Parathyroid adenoma (tissue), 2 donors: ENCODE measurements around the gene YIPF2.

Experiments used
- H2AFZ ChIP-seq: fragments of 300-600 bp; sonication (generic); one replicate; pipeline ENCODE4 v1.7.0; 2017; ENCODE audit warnings: antibody characterized with exemption, mild to moderate bottlenecking
- H3K27ac ChIP-seq: fragments of 300-600 bp; sonication (generic); one replicate; pipeline ENCODE4 v1.7.0; 2017
- H3K27me3 ChIP-seq: fragments of 300-600 bp; sonication (generic); one replicate; pipeline ENCODE4 v1.7.0; 2017; ENCODE audit warnings: low read length; ENCODE audit not compliant: control insufficient read depth, insufficient read depth
- H3K36me3 ChIP-seq: fragments of 300-600 bp; sonication (generic); one replicate; pipeline ENCODE4 v1.7.0; 2017; ENCODE audit warnings: low read length; ENCODE audit not compliant: control insufficient read depth, insufficient read depth
- H3K4me1 ChIP-seq: fragments of 300-600 bp; sonication (generic); one replicate; pipeline ENCODE4 v1.7.0; 2017; ENCODE audit warnings: control low read depth
- H3K4me2 ChIP-seq: fragments of 300-600 bp; sonication (generic); one replicate; pipeline ENCODE4 v1.7.0; 2017; ENCODE audit warnings: low read length
- H3K4me3 ChIP-seq: fragments of 300-600 bp; sonication (generic); one replicate; pipeline ENCODE4 v1.7.0; 2017; ENCODE audit warnings: low read depth, low read length
- H3K79me2 ChIP-seq: fragments of 300-600 bp; sonication (generic); one replicate; pipeline ENCODE4 v1.7.0; 2017; ENCODE audit warnings: control low read depth
- H3K9ac ChIP-seq: fragments of 300-600 bp; sonication (generic); one replicate; pipeline ENCODE4 v1.7.0; 2017; ENCODE audit warnings: mild to moderate bottlenecking
- H3K9me3 ChIP-seq: fragments of 300-600 bp; sonication (generic); one replicate; pipeline ENCODE4 v1.7.0; 2017; ENCODE audit warnings: low read length; ENCODE audit not compliant: control insufficient read depth
- CTCF ChIP-seq: fragments of 300-600 bp; sonication (generic); IDR thresholded peaks from one replicate; pipeline ENCODE4 v1.7.0; 2017; ENCODE audit warnings: antibody characterized with exemption, mild to moderate bottlenecking
- donor health status: primary hyperparathyroidism.

YIPF2 gene

GRCh38 chr19:10935371-10936059, 7.1 kb upstream of the YIPF2 start:
- Histone ChIP-seq H2AFZ (no peak overlapping the region), H3K79me2 (peaks cover 46% of the 10 kb centered on the region), H3K27ac (no peak overlapping the region), H3K9me3 (no peaks in the 10 kb centered on the region), H3K36me3 (no peaks in the 10 kb centered on the region), H3K4me3 (no peak overlapping the region), H3K9ac (no peak overlapping the region), H3K4me2 (no peak overlapping the region), H3K4me1 (no peaks in the 10 kb centered on the region), H3K27me3 (no peaks in the 10 kb centered on the region)
- no peak for TF ChIP-seq CTCF

- Histone ChIP-seq H3K4me1 (peaks cover 4% of the 10 kb centered on the region), H3K36me3 (no peaks in the 10 kb centered on the region), H3K27me3 (no peaks in the 10 kb centered on the region), H3K4me3 (peak overlapping the region; percentile 88), H3K79me2 (peaks cover 32% of the 10 kb centered on the region), H3K4me2 (peak overlapping the region; percentile 64), H3K9me3 (no peaks in the 10 kb centered on the region), H2AFZ (peak overlapping the region; percentile 14), H3K27ac (peak overlapping the region; percentile 52), H3K9ac (peak overlapping the region; percentile 91)
- no peak for TF ChIP-seq CTCF
These were observed 959 bp upstream of the YIPF2 start for GRCh38 chr19:10929402-10929794.

GRCh38 chr19:10927730-10928562, 493 bp downstream of the YIPF2 start:
- H3K79me2 ChIP-seq: peaks cover 23% of the 10 kb centered on the region
- peaks cover 4% of the 10 kb centered on the region for H3K4me1 ChIP-seq
- peak overlapping the region; percentile 88 for H3K4me3 ChIP-seq
- no peaks in the 10 kb centered on the region for H3K27me3 ChIP-seq
- H3K27ac ChIP-seq: peak overlapping the region; percentile 52
- peak overlapping the region; percentile 3 for H3K9ac ChIP-seq
- H2AFZ ChIP-seq: peak overlapping the region; percentile 14
- H3K9me3 ChIP-seq: no peaks in the 10 kb centered on the region
- TF ChIP-seq CTCF: no peak
- H3K36me3 ChIP-seq: no peaks in the 10 kb centered on the region
- peak overlapping the region; percentile 64 for H3K4me2 ChIP-seq

- Histone ChIP-seq H3K79me2 (peaks cover 4% of the 10 kb centered on the region), H2AFZ (no peak overlapping the region), H3K27ac (no peak overlapping the region), H3K9ac (no peak overlapping the region), H3K9me3 (no peaks in the 10 kb centered on the region), H3K4me2 (no peak overlapping the region), H3K27me3 (no peaks in the 10 kb centered on the region), H3K4me3 (no peak overlapping the region), H3K36me3 (no peaks in the 10 kb centered on the region), H3K4me1 (peaks cover 4% of the 10 kb centered on the region)
- no peak for TF ChIP-seq CTCF
These were observed 3.8 kb downstream of the YIPF2 start for GRCh38 chr19:10924597-10924996.
